ENCODE results near the gene LRRC74B. TPM values are rescaled to one million over a fixed set of nuclear protein-coding genes. Genes with fewer than 3 reads are reported as not detected.

The LRRC74B gene
- total and polyA plus RNA-seq, 2 donors (not counting 1 experiment from before 2014, with no cell fraction given): not detected

GRCh38 chr22:21103633-21104032 lies 57.9 kb downstream of the LRRC74B start:
- no peak overlapping the region for H3K9ac ChIP-seq (ENCODE audit: insufficient read depth, low read length)
- no peak for TF ChIP-seq EZH2 (IDR thresholded peaks at IDR 0.05; ENCODE audit: low read length, missing control alignments)
- no peak for TF ChIP-seq CTCF (conservative IDR thresholded peaks at IDR 0.05 in 1 of 2, IDR thresholded peaks at IDR 0.05 in 1 of 2; ENCODE audit: low read depth in 1 of 2, low read length in 2 of 2)

GRCh38 chr22:21104126-21104691 lies 58.5 kb downstream of the LRRC74B start:
- Histone ChIP-seq H3K9me3 (ENCODE audit: control insufficient read depth, insufficient read depth, low read depth, low read length) (no peaks in the 10 kb centered on the region), H3K4me1 (ENCODE audit: control insufficient read depth, extremely low read depth, insufficient read depth, low read length) (peaks cover 12% of the 10 kb centered on the region), H3K79me2 (ENCODE audit: control insufficient read depth, insufficient read depth, low read length) (no peaks in the 10 kb centered on the region), H3K27me3 (ENCODE audit: control insufficient read depth, insufficient read depth, low read length) (no peaks in the 10 kb centered on the region), H3K36me3 (ENCODE audit: control insufficient read depth, insufficient read depth, low read length) (no peaks in the 10 kb centered on the region), H4K20me1 (ENCODE audit: control insufficient read depth, extremely low read depth, insufficient read depth, low read length) (no peaks in the 10 kb centered on the region), H2AFZ (ENCODE audit: low read length) (no peak overlapping the region), H3K4me3 (replicated peaks in 1 of 4; ENCODE audit: control extremely low read depth in 1 of 4, insufficient read depth in 1 of 4, low read depth in 3 of 4, low read length in 4 of 4) (no peak overlapping the region), H3K27ac (ENCODE audit: insufficient read depth, low read length) (no peak overlapping the region), H3K4me2 (ENCODE audit: extremely low read depth, insufficient read depth, low read length) (no peak overlapping the region), H3K9ac (ENCODE audit: insufficient read depth, low read length) (no peak overlapping the region)
- no peak for TF ChIP-seq EZH2 (IDR thresholded peaks at IDR 0.05; ENCODE audit: low read length, missing control alignments)
- TF ChIP-seq CTCF (conservative IDR thresholded peaks at IDR 0.05 in 1 of 2, IDR thresholded peaks at IDR 0.05 in 1 of 2; ENCODE audit: low read depth in 1 of 2, low read length in 2 of 2): no peak
- DNase-seq (ENCODE audit: low read depth in 2 of 2): no peak

More at GRCh38 chr22:21103633-21104032, 57.9 kb downstream of the LRRC74B start:
- no peak for DNase-seq (ENCODE audit: low read depth in 2 of 2)
- Histone ChIP-seq H3K36me3 (ENCODE audit: control insufficient read depth, insufficient read depth, low read length) (no peaks in the 10 kb centered on the region), H4K20me1 (ENCODE audit: control insufficient read depth, extremely low read depth, insufficient read depth, low read length) (no peaks in the 10 kb centered on the region), H2AFZ (ENCODE audit: low read length) (no peak overlapping the region), H3K4me3 (replicated peaks in 1 of 4; ENCODE audit: control extremely low read depth in 1 of 4, insufficient read depth in 1 of 4, low read depth in 3 of 4, low read length in 4 of 4) (no peak overlapping the region), H3K4me1 (ENCODE audit: control insufficient read depth, extremely low read depth, insufficient read depth, low read length) (peaks cover 12% of the 10 kb centered on the region), H3K27ac (ENCODE audit: insufficient read depth, low read length) (no peak overlapping the region), H3K27me3 (ENCODE audit: control insufficient read depth, insufficient read depth, low read length) (no peaks in the 10 kb centered on the region), H3K4me2 (ENCODE audit: extremely low read depth, insufficient read depth, low read length) (no peak overlapping the region), H3K79me2 (ENCODE audit: control insufficient read depth, insufficient read depth, low read length) (no peaks in the 10 kb centered on the region), H3K9me3 (ENCODE audit: control insufficient read depth, insufficient read depth, low read depth, low read length) (no peaks in the 10 kb centered on the region)

DNA sequence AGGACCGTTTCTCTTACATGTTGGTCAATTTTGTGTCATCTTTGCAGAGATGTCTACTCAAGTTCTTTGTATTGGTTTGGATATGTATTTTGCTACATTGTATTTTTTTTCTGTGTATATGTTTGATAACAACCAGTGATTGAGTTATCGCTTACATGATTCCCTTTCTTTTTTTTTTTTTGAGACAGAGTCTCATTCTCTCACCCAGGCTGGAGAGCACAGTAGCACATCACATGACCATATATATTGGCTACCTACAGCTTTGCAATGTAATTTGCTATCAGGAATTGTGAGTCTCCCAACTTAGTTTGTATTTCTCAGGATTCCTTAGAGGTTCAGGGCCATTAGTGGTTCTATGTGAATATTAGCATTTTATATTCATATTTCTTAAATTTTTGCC lies 59.5 kb downstream of the LRRC74B start:
- H3K9ac ChIP-seq (ENCODE audit: insufficient read depth, low read length): no peak overlapping the region
- no peaks in the 10 kb centered on the region for H3K9me3 ChIP-seq (ENCODE audit: control insufficient read depth, insufficient read depth, low read depth, low read length)
- H3K27ac ChIP-seq (ENCODE audit: insufficient read depth, low read length): no peak overlapping the region
- H3K4me1 ChIP-seq (ENCODE audit: control insufficient read depth, extremely low read depth, insufficient read depth, low read length): peaks cover 12% of the 10 kb centered on the region
- no peak overlapping the region for H3K4me2 ChIP-seq (ENCODE audit: extremely low read depth, insufficient read depth, low read length)
- no peaks in the 10 kb centered on the region for H3K79me2 ChIP-seq (ENCODE audit: control insufficient read depth, insufficient read depth, low read length)
- no peaks in the 10 kb centered on the region for H3K27me3 ChIP-seq (ENCODE audit: control insufficient read depth, insufficient read depth, low read length)
- no peaks in the 10 kb centered on the region for H3K36me3 ChIP-seq (ENCODE audit: control insufficient read depth, insufficient read depth, low read length)
- TF ChIP-seq EZH2 (IDR thresholded peaks at IDR 0.05; ENCODE audit: low read length, missing control alignments) (no peak), CTCF (conservative IDR thresholded peaks at IDR 0.05 in 1 of 2, IDR thresholded peaks at IDR 0.05 in 1 of 2; ENCODE audit: low read depth in 1 of 2, low read length in 2 of 2) (no peak)
- no peak for DNase-seq (ENCODE audit: low read depth in 2 of 2)
- no peak overlapping the region for H3K4me3 ChIP-seq (replicated peaks in 1 of 4; ENCODE audit: control extremely low read depth in 1 of 4, insufficient read depth in 1 of 4, low read depth in 3 of 4, low read length in 4 of 4)
- H2AFZ ChIP-seq (ENCODE audit: low read length): no peak overlapping the region
- H4K20me1 ChIP-seq (ENCODE audit: control insufficient read depth, extremely low read depth, insufficient read depth, low read length): no peaks in the 10 kb centered on the region

Data from fibroblast of lung (primary cell).